IPS DF 6.9 (cell line): Measurements from ENCODE around the gene SP7.

Experiments
- DNase-seq: peaks from one replicate; pipeline ENCODE4 v3.0.0-alpha.2; 2013; ENCODE audit warnings: low read depth, low spot score
- H3K27ac ChIP-seq: one replicate; pipeline ENCODE4 v1.5.1; 2013; ENCODE audit warnings: low read length, control low read depth
- H3K27me3 ChIP-seq: 2 replicates; pipeline ENCODE4 v1.6.1; 2013; ENCODE audit warnings: mild to moderate bottlenecking, low read length; ENCODE audit not compliant: control insufficient read depth, insufficient read depth
- H3K36me3 ChIP-seq: 2 replicates; pipeline ENCODE4 v1.6.1; 2013; ENCODE audit warnings: low read length; ENCODE audit not compliant: control insufficient read depth, insufficient read depth
- H3K4me1 ChIP-seq: 2 replicates; pipeline ENCODE4 v1.6.1; 2013; ENCODE audit warnings: low read length; ENCODE audit not compliant: control insufficient read depth, insufficient read depth
- H3K4me3 ChIP-seq: 2 replicates; pipeline ENCODE4 v1.5.1; 2013; ENCODE audit warnings: mild to moderate bottlenecking, low read length
- H3K9me3 ChIP-seq: 2 replicates; pipeline ENCODE4 v1.6.1; 2013; ENCODE audit warnings: low read length, inconsistent platforms; ENCODE audit not compliant: control insufficient read depth, insufficient read depth
- WGBS: extraction: QIAGEN DNeasy Blood & Tissue Kit; methylation state at CpG from one replicate; pipeline ENCODE4 v1.1.7; 2013; ENCODE audit warnings: mixed read lengths, missing lambda C conversion rate; ENCODE audit not compliant: insufficient read length, insufficient coverage; 5-methylcytosine and 5-hydroxymethylcytosine counted together

SP7 gene

GRCh38 chr12:53277981-53278380 is 58.2 kb downstream of the SP7 start:
- H3K36me3 ChIP-seq = peaks cover 40% of the 10 kb centered on the region
- H3K9me3 ChIP-seq = no peaks in the 10 kb centered on the region
- no peak overlapping the region for H3K27ac ChIP-seq
- no peaks in the 10 kb centered on the region for H3K4me1 ChIP-seq
- no CpG with 5 or more reads among the region's 9 CpGs for WGBS
- DNase-seq = no peak
- no peak overlapping the region for H3K4me3 ChIP-seq
- no peaks in the 10 kb centered on the region for H3K27me3 ChIP-seq
